ENCODE data around the gene TAF9B. TPM values are rescaled to one million over a fixed set of nuclear protein-coding genes. Genes with fewer than 3 reads are reported as not detected.

TAF9B gene
- polyA plus RNA-seq, 1 donor from 2014 or later = 49.1 TPM

DNA sequence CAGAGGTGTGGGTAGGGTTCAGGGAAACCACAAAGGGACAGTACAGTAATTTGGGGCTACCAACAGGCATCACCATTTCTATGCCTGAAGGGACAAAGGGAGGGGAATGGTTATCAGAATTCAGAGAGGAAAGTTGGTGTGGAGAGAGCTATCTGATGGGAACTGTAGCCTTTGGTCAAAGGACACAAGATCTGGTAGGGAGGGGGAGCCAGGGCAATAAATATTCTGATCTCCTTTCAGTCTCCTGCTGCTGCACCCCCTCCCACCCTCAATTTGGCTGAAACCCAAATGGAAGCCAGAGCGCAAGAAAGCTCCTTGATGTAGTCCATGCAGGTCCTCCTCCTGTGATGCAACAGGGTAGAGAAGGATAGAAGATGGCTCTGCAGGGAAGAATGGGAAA is 20.8 kb downstream of the TAF9B start:
- Histone ChIP-seq H3K36me3 (ENCODE audit: insufficient read depth, low read length) (no peaks in the 10 kb centered on the region), H3F3A (ENCODE audit: insufficient read depth, low read length, poor library complexity, severe bottlenecking) (no peaks in the 10 kb centered on the region), H3K9ac (ENCODE audit: low read length) (no peak overlapping the region), H3K9me2 (ENCODE audit: insufficient read depth, low read length) (no peaks in the 10 kb centered on the region), H3K9me3 (ENCODE audit: low read length) (no peaks in the 10 kb centered on the region), H3K27me3 (ENCODE audit: insufficient read depth, low read depth, low read length) (no peaks in the 10 kb centered on the region), H3K4me3 (ENCODE audit: low read length) (no peak overlapping the region), H2AFZ (ENCODE audit: low read depth, low read length) (no peak overlapping the region), H3K27ac (ENCODE audit: low read length) (no peak overlapping the region), H3K4me2 (ENCODE audit: low read length) (no peak overlapping the region), H3K79me2 (replicated peaks; ENCODE audit: insufficient read depth, low read length) (no peaks in the 10 kb centered on the region), H4K20me1 (ENCODE audit: insufficient read depth) (no peaks in the 10 kb centered on the region)
- no peak for TF ChIP-seq EP300 (conservative IDR thresholded peaks at IDR 0.05; ENCODE audit: poor library complexity, severe bottlenecking)
- TF ChIP-seq, protein P1, sequence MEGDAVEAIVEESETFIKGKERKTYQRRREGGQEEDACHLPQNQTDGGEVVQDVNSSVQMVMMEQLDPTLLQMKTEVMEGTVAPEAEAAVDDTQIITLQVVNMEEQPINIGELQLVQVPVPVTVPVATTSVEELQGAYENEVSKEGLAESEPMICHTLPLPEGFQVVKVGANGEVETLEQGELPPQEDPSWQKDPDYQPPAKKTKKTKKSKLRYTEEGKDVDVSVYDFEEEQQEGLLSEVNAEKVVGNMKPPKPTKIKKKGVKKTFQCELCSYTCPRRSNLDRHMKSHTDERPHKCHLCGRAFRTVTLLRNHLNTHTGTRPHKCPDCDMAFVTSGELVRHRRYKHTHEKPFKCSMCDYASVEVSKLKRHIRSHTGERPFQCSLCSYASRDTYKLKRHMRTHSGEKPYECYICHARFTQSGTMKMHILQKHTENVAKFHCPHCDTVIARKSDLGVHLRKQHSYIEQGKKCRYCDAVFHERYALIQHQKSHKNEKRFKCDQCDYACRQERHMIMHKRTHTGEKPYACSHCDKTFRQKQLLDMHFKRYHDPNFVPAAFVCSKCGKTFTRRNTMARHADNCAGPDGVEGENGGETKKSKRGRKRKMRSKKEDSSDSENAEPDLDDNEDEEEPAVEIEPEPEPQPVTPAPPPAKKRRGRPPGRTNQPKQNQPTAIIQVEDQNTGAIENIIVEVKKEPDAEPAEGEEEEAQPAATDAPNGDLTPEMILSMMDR (IDR thresholded peaks at IDR 0.05; ENCODE audit: poor library complexity, severe bottlenecking) = no peak
- no peak for TF ChIP-seq SMC3 (conservative IDR thresholded peaks at IDR 0.05; ENCODE audit: poor library complexity)
- TF ChIP-seq, protein P2, sequence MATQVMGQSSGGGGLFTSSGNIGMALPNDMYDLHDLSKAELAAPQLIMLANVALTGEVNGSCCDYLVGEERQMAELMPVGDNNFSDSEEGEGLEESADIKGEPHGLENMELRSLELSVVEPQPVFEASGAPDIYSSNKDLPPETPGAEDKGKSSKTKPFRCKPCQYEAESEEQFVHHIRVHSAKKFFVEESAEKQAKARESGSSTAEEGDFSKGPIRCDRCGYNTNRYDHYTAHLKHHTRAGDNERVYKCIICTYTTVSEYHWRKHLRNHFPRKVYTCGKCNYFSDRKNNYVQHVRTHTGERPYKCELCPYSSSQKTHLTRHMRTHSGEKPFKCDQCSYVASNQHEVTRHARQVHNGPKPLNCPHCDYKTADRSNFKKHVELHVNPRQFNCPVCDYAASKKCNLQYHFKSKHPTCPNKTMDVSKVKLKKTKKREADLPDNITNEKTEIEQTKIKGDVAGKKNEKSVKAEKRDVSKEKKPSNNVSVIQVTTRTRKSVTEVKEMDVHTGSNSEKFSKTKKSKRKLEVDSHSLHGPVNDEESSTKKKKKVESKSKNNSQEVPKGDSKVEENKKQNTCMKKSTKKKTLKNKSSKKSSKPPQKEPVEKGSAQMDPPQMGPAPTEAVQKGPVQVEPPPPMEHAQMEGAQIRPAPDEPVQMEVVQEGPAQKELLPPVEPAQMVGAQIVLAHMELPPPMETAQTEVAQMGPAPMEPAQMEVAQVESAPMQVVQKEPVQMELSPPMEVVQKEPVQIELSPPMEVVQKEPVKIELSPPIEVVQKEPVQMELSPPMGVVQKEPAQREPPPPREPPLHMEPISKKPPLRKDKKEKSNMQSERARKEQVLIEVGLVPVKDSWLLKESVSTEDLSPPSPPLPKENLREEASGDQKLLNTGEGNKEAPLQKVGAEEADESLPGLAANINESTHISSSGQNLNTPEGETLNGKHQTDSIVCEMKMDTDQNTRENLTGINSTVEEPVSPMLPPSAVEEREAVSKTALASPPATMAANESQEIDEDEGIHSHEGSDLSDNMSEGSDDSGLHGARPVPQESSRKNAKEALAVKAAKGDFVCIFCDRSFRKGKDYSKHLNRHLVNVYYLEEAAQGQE (IDR thresholded peaks at IDR 0.05; ENCODE audit: borderline replicate concordance) = no peak
- TF ChIP-seq RAD21 (conservative IDR thresholded peaks at IDR 0.05) = no peak
- TF ChIP-seq POLR2AphosphoS5 (IDR thresholded peaks at IDR 0.05) = no peak
- no peak for TF ChIP-seq TAF1 (IDR thresholded peaks at IDR 0.05; ENCODE audit: low read depth)
- no peak for TF ChIP-seq MXI1 (conservative IDR thresholded peaks at IDR 0.05; ENCODE audit: poor library complexity, severe bottlenecking)

DNA sequence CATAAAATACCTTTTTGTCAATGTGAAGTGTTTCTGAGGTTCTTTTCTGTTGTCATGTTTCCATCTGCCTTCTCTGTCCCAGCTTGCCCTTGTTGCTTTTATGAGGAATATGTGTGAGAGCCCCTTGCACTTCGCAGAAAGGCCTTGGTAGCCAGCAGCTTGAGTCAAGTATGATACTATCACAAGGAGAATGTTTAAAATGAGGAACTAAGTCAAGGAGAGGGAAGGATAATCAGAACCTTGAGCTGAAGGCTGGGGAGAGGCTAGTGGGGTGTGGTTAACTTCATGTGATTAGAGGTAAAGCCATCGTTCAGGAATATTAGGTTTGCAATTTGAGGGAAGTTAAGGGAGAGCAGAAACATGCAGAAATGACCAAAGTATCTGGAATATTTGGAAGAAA is 22.7 kb downstream of the TAF9B start:
- no peaks in the 10 kb centered on the region for H4K20me1 ChIP-seq (ENCODE audit: insufficient read depth)
- H3K9ac ChIP-seq (ENCODE audit: low read length) = no peak overlapping the region
- H3K4me2 ChIP-seq (ENCODE audit: low read length) = no peak overlapping the region
- H3K9me3 ChIP-seq (ENCODE audit: low read length) = no peaks in the 10 kb centered on the region
- H3K4me3 ChIP-seq (ENCODE audit: low read length) = no peak overlapping the region
- no peak overlapping the region for H3K27ac ChIP-seq (ENCODE audit: low read length)
- TF ChIP-seq, protein P2 (IDR thresholded peaks at IDR 0.05; ENCODE audit: borderline replicate concordance) = no peak
- no peak for TF ChIP-seq EZH2 (IDR thresholded peaks at IDR 0.05; ENCODE audit: borderline replicate concordance, insufficient read depth, low read length, poor library complexity, severe bottlenecking)
- no peak for TF ChIP-seq POLR2AphosphoS5 (IDR thresholded peaks at IDR 0.05)
- no peak for TF ChIP-seq RAD21 (conservative IDR thresholded peaks at IDR 0.05)
- TF ChIP-seq SMC3 (conservative IDR thresholded peaks at IDR 0.05; ENCODE audit: poor library complexity) = no peak
- no peak for TF ChIP-seq TAF1 (IDR thresholded peaks at IDR 0.05; ENCODE audit: low read depth)
- TF ChIP-seq, protein P1 (IDR thresholded peaks at IDR 0.05; ENCODE audit: poor library complexity, severe bottlenecking) = no peak
- no peak for TF ChIP-seq MXI1 (conservative IDR thresholded peaks at IDR 0.05; ENCODE audit: poor library complexity, severe bottlenecking)
- no peak for TF ChIP-seq EP300 (conservative IDR thresholded peaks at IDR 0.05; ENCODE audit: poor library complexity, severe bottlenecking)
- H3K27me3 ChIP-seq (ENCODE audit: insufficient read depth, low read depth, low read length) = no peaks in the 10 kb centered on the region
- H3K79me2 ChIP-seq (replicated peaks; ENCODE audit: insufficient read depth, low read length) = no peaks in the 10 kb centered on the region
- no peaks in the 10 kb centered on the region for H3F3A ChIP-seq (ENCODE audit: insufficient read depth, low read length, poor library complexity, severe bottlenecking)
- H3K36me3 ChIP-seq (ENCODE audit: insufficient read depth, low read length) = no peaks in the 10 kb centered on the region
- no peaks in the 10 kb centered on the region for H3K9me2 ChIP-seq (ENCODE audit: insufficient read depth, low read length)
- H2AFZ ChIP-seq (ENCODE audit: low read depth, low read length) = no peak overlapping the region

All from neural cell (in vitro differentiated cells).